Measurements from ENCODE around the gene CDH4.

DNA sequence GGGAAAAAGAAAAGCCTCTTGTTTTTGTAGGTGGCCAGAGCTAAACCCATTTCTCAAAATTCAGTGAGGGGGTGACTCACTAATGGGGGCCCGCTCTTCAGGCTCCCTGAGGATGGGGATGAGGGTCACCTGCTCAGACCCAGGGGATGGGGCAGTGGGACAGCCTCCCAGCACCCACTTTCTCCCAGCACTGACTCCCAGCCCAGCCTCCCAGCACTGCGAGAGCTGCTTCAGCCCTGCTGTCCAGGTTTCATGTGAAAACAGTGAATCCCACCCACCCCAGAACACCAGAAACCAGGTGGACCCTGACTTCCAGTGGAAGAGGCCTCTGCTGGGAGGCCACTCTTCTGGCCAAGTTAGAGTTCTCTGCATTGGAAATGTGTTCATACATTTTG is 362.6 kb downstream of the CDH4 start:
- TF ChIP-seq, protein P1, sequence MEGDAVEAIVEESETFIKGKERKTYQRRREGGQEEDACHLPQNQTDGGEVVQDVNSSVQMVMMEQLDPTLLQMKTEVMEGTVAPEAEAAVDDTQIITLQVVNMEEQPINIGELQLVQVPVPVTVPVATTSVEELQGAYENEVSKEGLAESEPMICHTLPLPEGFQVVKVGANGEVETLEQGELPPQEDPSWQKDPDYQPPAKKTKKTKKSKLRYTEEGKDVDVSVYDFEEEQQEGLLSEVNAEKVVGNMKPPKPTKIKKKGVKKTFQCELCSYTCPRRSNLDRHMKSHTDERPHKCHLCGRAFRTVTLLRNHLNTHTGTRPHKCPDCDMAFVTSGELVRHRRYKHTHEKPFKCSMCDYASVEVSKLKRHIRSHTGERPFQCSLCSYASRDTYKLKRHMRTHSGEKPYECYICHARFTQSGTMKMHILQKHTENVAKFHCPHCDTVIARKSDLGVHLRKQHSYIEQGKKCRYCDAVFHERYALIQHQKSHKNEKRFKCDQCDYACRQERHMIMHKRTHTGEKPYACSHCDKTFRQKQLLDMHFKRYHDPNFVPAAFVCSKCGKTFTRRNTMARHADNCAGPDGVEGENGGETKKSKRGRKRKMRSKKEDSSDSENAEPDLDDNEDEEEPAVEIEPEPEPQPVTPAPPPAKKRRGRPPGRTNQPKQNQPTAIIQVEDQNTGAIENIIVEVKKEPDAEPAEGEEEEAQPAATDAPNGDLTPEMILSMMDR (IDR thresholded peaks at IDR 0.05) = no peak
- TF ChIP-seq, protein P2, sequence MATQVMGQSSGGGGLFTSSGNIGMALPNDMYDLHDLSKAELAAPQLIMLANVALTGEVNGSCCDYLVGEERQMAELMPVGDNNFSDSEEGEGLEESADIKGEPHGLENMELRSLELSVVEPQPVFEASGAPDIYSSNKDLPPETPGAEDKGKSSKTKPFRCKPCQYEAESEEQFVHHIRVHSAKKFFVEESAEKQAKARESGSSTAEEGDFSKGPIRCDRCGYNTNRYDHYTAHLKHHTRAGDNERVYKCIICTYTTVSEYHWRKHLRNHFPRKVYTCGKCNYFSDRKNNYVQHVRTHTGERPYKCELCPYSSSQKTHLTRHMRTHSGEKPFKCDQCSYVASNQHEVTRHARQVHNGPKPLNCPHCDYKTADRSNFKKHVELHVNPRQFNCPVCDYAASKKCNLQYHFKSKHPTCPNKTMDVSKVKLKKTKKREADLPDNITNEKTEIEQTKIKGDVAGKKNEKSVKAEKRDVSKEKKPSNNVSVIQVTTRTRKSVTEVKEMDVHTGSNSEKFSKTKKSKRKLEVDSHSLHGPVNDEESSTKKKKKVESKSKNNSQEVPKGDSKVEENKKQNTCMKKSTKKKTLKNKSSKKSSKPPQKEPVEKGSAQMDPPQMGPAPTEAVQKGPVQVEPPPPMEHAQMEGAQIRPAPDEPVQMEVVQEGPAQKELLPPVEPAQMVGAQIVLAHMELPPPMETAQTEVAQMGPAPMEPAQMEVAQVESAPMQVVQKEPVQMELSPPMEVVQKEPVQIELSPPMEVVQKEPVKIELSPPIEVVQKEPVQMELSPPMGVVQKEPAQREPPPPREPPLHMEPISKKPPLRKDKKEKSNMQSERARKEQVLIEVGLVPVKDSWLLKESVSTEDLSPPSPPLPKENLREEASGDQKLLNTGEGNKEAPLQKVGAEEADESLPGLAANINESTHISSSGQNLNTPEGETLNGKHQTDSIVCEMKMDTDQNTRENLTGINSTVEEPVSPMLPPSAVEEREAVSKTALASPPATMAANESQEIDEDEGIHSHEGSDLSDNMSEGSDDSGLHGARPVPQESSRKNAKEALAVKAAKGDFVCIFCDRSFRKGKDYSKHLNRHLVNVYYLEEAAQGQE (IDR thresholded peaks at IDR 0.05; ENCODE audit: insufficient read depth in 1 of 2, low read depth in 2 of 2, low read length in 1 of 2) = no peak
- TF ChIP-seq TCF7L2 (IDR thresholded peaks at IDR 0.05; ENCODE audit: low read depth, low read length) = no peak
- no peak for TF ChIP-seq SIN3A (IDR thresholded peaks at IDR 0.05; ENCODE audit: borderline replicate concordance, insufficient read depth, low read depth, low read length)
- no peak for TF ChIP-seq POLR2AphosphoS5 (IDR thresholded peaks at IDR 0.05; ENCODE audit: low read depth, low read length)
